NCI-H2196 treated with DMSO at 0.1 percent for 48 hours (cell line): ENCODE data around the gene IL6.
"Not testable (repeated sequence)": the region's sequence is repeated elsewhere in the genome, so short reads cannot be mapped to it uniquely, and the experiment has no call there.

ENCODE experiments used
- DNase-seq: peaks from one replicate; lab custom pipeline; 2025; ENCODE audit not compliant: unreplicated experiment; lab: John Stamatoyannopoulos, UW

IL6 gene

DNA sequence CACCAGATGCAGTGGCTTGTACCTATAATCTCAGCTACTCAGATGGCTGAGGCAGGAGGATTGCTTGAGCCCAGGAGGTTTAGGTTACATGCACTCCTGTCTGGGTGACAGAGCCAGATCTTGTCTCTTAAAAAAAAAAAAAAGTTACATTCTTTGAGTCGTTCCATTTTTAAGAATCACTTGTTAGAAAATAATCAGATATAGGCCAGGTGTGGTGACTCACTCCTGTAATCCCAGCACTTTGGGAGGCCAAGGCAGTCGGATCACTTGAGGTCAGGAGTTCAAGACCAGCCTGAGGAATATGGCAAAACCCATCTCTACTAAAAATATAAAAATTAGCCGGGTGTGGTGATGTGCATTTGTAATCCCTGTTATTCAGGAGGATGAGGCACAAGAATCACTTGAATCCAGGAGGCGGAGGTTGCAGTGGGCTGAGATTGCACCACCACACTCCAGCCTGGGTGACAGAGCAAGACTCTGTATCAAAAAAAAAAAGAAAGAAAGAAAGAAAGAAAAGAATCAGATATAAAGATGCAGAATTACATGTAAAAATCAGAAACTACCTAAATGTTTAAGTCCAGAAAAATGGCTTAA is 52.8 kb downstream of the IL6 start:
- DNase-seq: not testable (repeated sequence)

DNA sequence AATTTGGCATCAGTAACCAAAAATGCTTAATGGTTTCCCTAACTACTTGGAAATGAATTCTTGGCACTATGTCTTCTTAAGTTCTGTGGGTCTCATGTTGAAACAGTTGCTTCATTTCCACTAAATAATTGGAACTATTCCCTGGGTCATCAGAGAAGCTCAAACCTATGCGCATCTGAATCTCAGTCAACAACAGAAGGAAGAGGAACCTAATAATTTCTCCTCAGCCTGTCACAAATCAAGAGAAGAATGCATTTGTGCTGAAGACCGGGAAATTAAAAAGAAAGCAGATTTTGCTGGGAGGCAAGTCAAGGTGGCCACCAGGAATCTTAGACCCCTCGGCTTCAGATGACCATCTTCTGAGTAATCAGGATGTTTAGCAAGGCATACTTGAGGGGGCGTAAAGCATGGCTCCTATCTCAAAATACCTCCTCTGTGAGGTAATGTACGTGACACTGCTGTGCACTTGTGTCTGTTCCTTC is 54.3 kb downstream of the IL6 start:
- no peak for DNase-seq
